Measurements from ENCODE around the gene EGFLAM. TPM values are rescaled to one million over a fixed set of nuclear protein-coding genes. Genes with fewer than 3 reads are reported as not detected.
"Not testable (repeated sequence)": the region's sequence is repeated elsewhere in the genome, so short reads cannot be mapped to it uniquely, and the experiment has no call there.

EGFLAM gene
- total RNA-seq, 2 donors from 2014 or later = not detected

- Mint-ChIP-seq H3K9me3 (peaks cover 0 to 4% of the 10 kb centered on the region in 2 donors), H3K36me3 (no peaks in the 10 kb centered on the region), H3K27ac (no peak overlapping the region)
- no peak for ATAC-seq
- DNase-seq (ENCODE audit: low spot score in 2 of 2) = no peak
These were observed 37.4 kb downstream of the EGFLAM start for GRCh38 chr5:38295751-38296150.

DNA sequence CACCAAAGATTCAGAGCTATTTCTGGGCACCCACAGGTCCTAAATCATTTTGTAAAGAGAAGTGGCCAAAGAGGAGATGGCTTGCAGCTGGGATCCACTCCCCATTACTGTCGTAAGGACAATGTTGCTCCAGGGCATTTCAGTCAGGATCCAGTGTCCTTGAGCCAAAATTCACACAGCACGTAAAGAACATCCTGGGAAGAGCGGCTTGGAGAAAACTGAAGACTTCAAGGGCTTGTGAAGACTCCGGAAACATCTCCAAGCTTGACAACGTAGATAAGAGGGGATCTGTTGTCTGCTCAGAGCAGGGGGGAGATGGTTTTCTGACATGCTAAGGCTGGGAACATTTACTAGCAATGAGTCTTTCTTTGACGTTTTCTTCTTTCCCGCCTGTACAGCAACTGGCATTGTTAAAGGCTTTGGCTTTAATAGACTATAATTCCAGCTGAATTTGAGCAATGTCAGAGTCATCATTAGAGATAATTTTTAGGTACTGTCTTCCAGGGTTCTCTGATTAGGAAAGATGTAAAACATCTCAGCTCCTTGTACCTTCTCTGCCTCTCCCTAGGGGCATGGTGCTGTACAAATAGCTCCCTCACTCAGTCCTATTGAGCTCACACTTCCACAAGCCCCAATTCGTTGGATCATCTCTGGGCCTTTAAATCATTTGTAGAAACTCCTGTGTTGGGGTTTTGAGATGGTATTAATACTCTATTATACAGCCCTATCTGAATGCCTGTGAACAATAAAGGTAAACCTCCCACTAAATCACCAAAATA lies 39.7 kb downstream of the EGFLAM start:
- no peak for DNase-seq (ENCODE audit: low spot score in 2 of 2)
- H3K27ac Mint-ChIP-seq = no peak overlapping the region
- no peaks in the 10 kb centered on the region for H3K36me3 Mint-ChIP-seq
- peaks cover 3 to 17% of the 10 kb centered on the region in 2 donors for H3K9me3 Mint-ChIP-seq
- ATAC-seq = no peak

DNA sequence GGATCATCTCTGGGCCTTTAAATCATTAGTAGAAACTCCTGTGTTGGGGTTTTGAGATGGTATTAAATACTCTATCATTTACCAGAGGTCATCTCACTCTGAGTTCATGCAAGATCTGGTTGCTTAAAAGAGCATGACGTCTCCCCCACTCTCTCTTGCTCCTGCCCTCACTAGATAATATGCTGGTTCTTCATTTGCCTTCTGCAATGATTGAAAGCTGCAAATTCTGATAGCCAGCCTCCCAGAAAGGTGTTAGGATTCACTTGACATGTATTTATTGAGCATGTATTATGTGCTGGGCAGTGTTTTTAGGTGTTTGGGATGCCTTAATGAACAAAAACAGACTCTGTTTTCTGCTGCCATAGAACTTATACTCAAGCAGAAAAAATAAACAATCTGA lies 41.2 kb downstream of the EGFLAM start:
- Mint-ChIP-seq H3K36me3 (peaks cover 0 to 3% of the 10 kb centered on the region in 2 donors), H3K27ac (no peak overlapping the region), H3K9me3 (peaks cover 6 to 31% of the 10 kb centered on the region in 2 donors)
- no peak for ATAC-seq
- DNase-seq (ENCODE audit: low spot score in 2 of 2) = no peak

- peaks cover 24 to 56% of the 10 kb centered on the region in 2 donors for H3K9me3 Mint-ChIP-seq
- peaks cover 6 to 15% of the 10 kb centered on the region in 2 donors for H3K36me3 Mint-ChIP-seq
- H3K27ac Mint-ChIP-seq = no peak overlapping the region
- no peak for ATAC-seq
- DNase-seq (ENCODE audit: low spot score in 2 of 2) = no peak
These were observed 46.8 kb downstream of the EGFLAM start for GRCh38 chr5:38305148-38305547.

DNA sequence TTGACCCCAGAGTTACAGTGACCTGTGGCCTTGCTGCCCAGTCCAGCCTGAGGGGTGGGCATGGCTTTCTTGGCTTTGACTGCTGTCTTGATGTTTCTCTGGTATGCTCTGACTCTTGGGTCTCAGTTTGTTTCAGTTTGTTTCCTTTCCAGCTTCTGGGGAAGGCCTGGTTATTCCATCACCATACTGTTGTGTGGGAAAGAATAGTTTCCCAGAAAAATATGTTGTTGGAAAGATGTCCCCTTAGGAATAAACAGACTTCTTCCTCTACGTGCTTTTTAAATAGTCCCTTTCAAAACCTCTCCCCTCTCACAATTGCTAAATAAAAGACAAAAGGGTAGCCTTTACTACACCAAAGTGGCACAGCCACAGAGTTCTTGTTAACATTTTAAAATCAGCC lies 49.5 kb downstream of the EGFLAM start:
- peaks cover 21 to 41% of the 10 kb centered on the region in 2 donors for H3K9me3 Mint-ChIP-seq
- H3K27ac Mint-ChIP-seq = no peak overlapping the region
- DNase-seq (ENCODE audit: low spot score in 2 of 2) = no peak
- H3K36me3 Mint-ChIP-seq = peaks cover 6 to 15% of the 10 kb centered on the region in 2 donors
- no peak for ATAC-seq

DNA sequence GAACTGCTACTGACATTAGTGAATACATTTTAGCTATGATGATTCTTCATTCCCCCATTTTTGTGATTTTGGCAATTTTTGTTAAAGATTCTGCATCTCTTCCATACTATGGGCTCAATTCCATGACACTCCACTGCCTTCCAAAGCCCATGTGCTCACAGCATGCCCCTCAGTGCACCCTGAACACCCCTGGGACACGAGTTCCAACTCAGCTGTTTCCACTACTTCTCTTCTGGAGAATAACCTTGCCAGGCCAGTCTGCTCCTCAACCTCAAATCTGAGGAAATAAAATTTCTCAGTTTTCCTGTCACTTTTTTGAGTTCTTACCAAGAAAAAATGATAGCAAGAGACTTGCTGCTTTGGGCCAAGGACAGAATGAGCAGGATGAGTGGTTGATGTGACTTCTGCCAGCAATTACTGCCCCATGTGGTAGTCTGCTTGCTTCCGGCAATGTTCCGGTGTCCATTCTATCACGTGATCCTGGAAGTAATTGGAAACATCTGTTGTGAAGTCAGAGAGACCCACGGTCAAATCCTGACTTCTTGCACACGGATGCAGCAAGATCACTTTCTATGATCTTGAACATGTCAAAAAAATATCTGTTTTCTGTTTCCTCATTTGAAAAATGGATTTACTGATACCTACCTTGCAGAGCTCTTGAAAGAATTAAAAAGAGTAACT lies 58.3 kb downstream of the EGFLAM start:
- Mint-ChIP-seq H3K36me3 (no peaks in the 10 kb centered on the region), H3K9me3 (no peaks in the 10 kb centered on the region), H3K27ac (no peak overlapping the region)
- DNase-seq (ENCODE audit: low spot score in 2 of 2) = no peak
- no peak for ATAC-seq

DNA sequence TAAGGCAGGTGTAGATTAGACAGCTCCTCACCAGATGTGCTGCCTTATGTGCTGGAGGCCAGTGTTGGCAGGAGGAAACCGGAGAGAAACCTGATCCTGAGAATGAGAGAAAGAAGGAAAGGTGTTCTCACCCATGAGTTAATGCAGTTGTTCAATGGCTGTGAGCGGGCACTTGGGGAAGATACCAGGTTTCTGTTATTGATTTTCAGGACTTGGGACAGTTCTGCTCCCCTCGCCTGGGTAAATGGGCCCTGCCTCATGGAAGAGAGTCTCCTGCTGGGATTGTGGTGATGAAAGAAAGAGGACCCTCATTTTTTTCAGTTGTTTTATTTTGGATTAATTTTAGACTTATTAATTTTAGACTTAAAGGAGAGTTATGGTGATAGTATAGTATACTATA lies 59.5 kb downstream of the EGFLAM start:
- ATAC-seq (no peak), DNase-seq (ENCODE audit: low spot score in 2 of 2) (no peak)
- Mint-ChIP-seq H3K36me3 (no peaks in the 10 kb centered on the region), H3K27ac (no peak overlapping the region), H3K9me3 (no peaks in the 10 kb centered on the region)

GRCh38 chr5:38319491-38319890 lies 61.1 kb downstream of the EGFLAM start:
- ATAC-seq = no peak
- no peak for DNase-seq (ENCODE audit: low spot score in 2 of 2)
- no peaks in the 10 kb centered on the region for H3K36me3 Mint-ChIP-seq
- no peak overlapping the region for H3K27ac Mint-ChIP-seq
- H3K9me3 Mint-ChIP-seq = no peaks in the 10 kb centered on the region

DNA sequence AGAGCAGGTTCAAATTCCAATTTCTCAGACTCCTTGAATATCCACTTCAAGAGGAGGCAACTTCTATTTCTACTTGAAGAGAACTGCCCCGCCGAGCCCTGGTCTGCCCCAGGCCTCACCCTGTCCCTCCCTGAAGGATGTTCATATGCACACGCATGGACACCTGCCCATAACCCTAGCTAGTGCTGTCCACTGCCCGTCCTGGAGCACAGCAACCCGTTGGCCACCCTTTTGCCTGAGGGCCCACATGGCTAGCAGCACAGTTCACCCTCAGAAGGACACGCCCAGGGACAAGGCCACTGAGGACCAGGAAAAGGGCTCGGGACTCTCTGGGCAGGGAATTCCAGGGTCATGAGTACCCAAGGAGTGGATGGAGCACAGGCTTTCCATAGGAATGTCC lies 63.6 kb downstream of the EGFLAM start:
- Mint-ChIP-seq H3K9me3 (no peaks in the 10 kb centered on the region), H3K27ac (no peak overlapping the region), H3K36me3 (no peaks in the 10 kb centered on the region)
- no peak for ATAC-seq
- DNase-seq (ENCODE audit: low spot score in 2 of 2) = no peak

DNA sequence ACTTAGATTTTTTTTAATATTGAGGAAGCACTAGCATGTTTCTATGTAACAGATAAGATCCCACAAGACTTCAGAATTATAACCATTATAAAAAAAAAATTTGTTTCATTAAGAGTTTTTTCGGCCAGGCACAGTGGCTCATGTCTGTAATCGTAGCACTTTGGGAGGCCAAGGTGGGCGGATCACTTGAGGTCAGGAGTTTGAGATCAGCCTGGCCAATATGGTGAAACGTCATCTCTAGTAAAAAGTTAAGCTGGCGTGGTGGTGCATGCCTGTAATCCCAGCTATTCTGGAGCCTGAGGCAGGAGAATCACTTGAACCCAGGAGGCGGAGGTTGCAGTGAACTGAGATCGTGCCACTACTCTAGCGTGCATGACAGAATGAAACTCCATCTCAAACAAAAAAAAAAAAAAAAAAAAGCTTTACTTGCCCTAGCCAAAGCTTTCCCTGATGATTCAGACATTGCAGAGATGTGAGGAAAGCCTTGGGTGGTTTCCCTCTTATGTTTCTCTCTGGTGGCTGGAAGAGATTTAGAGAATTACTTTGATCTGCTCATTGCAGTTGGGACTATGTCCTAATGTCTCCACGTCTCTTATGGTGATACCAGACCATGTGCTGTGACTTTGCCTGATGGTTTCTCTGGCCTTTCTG lies 65.4 kb downstream of the EGFLAM start:
- H3K36me3 Mint-ChIP-seq = no peaks in the 10 kb centered on the region
- no peak overlapping the region for H3K27ac Mint-ChIP-seq
- ATAC-seq (peak in 1 of 2 donors; percentile 47), DNase-seq (ENCODE audit: low spot score in 2 of 2) (no peak)
- no peaks in the 10 kb centered on the region for H3K9me3 Mint-ChIP-seq

DNA sequence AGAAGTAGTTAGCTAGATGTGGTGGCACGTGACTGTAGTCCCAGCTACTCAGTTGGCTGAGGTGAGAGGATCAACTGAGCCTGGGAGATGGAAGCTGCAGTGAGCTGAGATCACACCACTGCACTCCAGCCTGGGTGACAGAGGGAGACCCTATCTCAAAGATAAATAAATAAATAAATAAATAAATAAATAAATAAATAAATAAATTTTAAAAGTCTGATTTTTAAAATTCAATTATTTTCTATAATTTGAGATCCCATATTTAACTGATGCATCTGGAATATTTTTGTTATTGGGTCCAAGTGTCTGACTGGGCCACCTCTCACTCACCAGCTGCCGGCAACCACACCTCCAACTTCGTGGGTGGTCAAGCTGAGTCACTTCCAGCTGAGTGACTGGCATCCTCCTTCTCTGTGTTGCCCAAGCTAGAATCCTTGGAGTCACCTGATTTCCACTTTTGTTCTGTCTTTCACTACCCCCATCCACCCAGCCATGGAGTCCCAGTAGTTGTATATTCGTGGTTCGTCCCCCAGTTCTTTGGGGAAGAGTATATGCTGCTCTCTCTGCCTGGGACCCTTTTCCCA lies 70.9 kb downstream of the EGFLAM start:
- peak in 1 of 2 donors; percentile 29 for ATAC-seq
- Mint-ChIP-seq H3K9me3 (peaks cover 0 to 3% of the 10 kb centered on the region in 2 donors), H3K36me3 (no peaks in the 10 kb centered on the region), H3K27ac (no peak overlapping the region)
- DNase-seq (ENCODE audit: low spot score in 2 of 2) = no peak

DNA sequence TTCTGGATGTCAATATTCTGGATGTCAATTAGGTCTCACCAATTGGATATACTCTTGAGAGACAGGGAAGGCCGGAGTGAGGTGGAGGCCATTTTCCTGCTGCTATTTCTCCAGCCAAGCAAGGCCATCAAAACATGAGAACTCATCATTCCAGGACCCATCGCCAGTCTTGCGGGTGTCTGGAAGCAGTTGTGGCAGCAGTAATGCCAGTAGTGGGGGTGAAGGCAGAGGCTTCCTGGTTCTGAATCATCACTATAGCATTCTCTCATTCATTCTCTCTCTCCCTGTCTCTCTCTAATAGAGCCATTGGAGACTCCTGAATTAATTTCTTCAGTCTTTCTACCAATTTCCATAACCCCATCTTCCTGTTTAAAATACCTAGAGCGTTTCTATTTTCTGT lies 71.8 kb downstream of the EGFLAM start:
- DNase-seq (ENCODE audit: low spot score in 2 of 2) (no peak), ATAC-seq (no peak)
- H3K36me3 Mint-ChIP-seq = no peaks in the 10 kb centered on the region
- peaks cover 0 to 3% of the 10 kb centered on the region in 2 donors for H3K9me3 Mint-ChIP-seq
- H3K27ac Mint-ChIP-seq = no peak overlapping the region

- H3K27ac Mint-ChIP-seq = no peak overlapping the region
- ATAC-seq (no peak), DNase-seq (ENCODE audit: low spot score in 2 of 2) (no peak)
- peaks cover 0 to 3% of the 10 kb centered on the region in 2 donors for H3K9me3 Mint-ChIP-seq
- H3K36me3 Mint-ChIP-seq = no peaks in the 10 kb centered on the region
These were observed 73.5 kb downstream of the EGFLAM start for GRCh38 chr5:38331831-38332230.

DNA sequence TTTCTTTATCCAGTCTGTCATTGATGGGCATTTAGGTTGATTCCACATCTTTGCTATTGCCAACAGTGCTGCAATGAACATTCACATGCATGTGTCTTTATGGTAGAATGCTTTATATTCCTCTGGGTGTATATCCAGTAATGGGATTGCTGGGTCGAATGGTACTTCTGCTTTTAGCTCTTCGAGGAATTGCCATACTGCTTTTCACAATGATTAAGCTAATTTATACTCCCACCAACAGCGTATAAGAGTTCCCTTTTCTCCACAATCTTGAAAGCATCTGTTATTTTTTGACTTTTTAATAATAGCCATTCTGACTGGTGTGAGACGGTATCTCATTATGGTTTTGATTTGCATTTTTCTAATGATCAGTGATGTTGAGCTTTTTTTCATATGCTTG lies 74.8 kb downstream of the EGFLAM start:
- DNase-seq (ENCODE audit: low spot score in 2 of 2); H3K36me3 Mint-ChIP-seq; ATAC-seq; H3K27ac Mint-ChIP-seq; H3K9me3 Mint-ChIP-seq: not testable (repeated sequence)

- H3K9me3 Mint-ChIP-seq = no peaks in the 10 kb centered on the region
- no peak for DNase-seq (ENCODE audit: low spot score in 2 of 2)
- ATAC-seq = no peak
- H3K36me3 Mint-ChIP-seq = no peaks in the 10 kb centered on the region
- H3K27ac Mint-ChIP-seq = no peak overlapping the region
These were observed 80.1 kb downstream of the EGFLAM start for GRCh38 chr5:38338455-38338854.

GRCh38 chr5:38339446-38339845 lies 81.1 kb downstream of the EGFLAM start:
- Mint-ChIP-seq H3K9me3 (no peaks in the 10 kb centered on the region), H3K36me3 (no peaks in the 10 kb centered on the region), H3K27ac (no peak overlapping the region)
- DNase-seq (ENCODE audit: low spot score in 2 of 2) = no peak
- ATAC-seq = no peak

DNA sequence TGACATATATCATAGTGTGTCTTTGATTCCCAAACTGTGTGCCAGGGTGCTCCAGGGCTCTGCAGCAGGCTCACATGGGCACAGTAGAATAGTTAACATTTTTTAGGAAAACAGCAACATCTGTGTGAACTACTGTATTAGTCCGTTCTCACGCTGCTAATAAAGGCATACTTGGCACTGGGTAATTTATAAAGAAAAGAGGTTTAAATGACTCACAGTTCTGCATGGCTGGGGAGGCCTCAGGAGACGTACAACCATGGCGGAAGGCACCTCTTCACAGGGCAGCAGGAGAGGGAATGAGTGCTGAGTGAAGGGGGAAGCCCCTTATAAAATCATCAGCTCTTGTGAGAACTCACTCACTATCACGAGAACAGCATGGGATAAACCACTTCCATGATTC lies 82.7 kb downstream of the EGFLAM start:
- no peak overlapping the region for H3K27ac Mint-ChIP-seq
- no peaks in the 10 kb centered on the region for H3K36me3 Mint-ChIP-seq
- no peak for DNase-seq (ENCODE audit: low spot score in 2 of 2)
- no peaks in the 10 kb centered on the region for H3K9me3 Mint-ChIP-seq
- ATAC-seq = no peak
